NCI-H524 (cell line): Measurements from ENCODE around the gene ERN1.

Experiments used
- DNase-seq, 2 experiments: peaks; one replicate each; lab custom pipeline; 2025; lab: John Stamatoyannopoulos, UW

The ERN1 gene

GRCh38 chr17:64059756-64060155 is 70.2 kb downstream of the ERN1 start:
- no peak for DNase-seq

GRCh38 chr17:64058621-64059020 is 71.3 kb downstream of the ERN1 start:
- peak in 1 of 2 experiments; percentile 30 for DNase-seq

GRCh38 chr17:64057701-64058263 is 72.2 kb downstream of the ERN1 start:
- DNase-seq = no peak

- no peak for DNase-seq
Observed at GRCh38 chr17:64056269-64057005, 73.5 kb downstream of the ERN1 start.

- DNase-seq = no peak
Observed at GRCh38 chr17:64055183-64056142, 74.5 kb downstream of the ERN1 start.

- DNase-seq = no peak
Observed at GRCh38 chr17:64054304-64054703, 75.6 kb downstream of the ERN1 start.

GRCh38 chr17:64053101-64053500 is 76.8 kb downstream of the ERN1 start:
- no peak for DNase-seq

- no peak for DNase-seq
Observed at GRCh38 chr17:64051153-64051552, 78.8 kb downstream of the ERN1 start.

GRCh38 chr17:64048805-64049204 is 81.1 kb downstream of the ERN1 start:
- no peak for DNase-seq

- no peak for DNase-seq
Observed at GRCh38 chr17:64045176-64045575, 84.8 kb downstream of the ERN1 start.

- DNase-seq = no peak
Observed at GRCh38 chr17:64042700-64043485, 87.1 kb downstream of the ERN1 start.

- no peak for DNase-seq
Observed at GRCh38 chr17:64041912-64042311, 88.0 kb downstream of the ERN1 start.

GRCh38 chr17:64040206-64040605 is 89.7 kb downstream of the ERN1 start:
- no peak for DNase-seq

GRCh38 chr17:64039106-64039400 is 90.9 kb downstream of the ERN1 start:
- DNase-seq = no peak

GRCh38 chr17:64038331-64039105 is 91.4 kb downstream of the ERN1 start:
- DNase-seq = no peak

- no peak for DNase-seq
Observed at GRCh38 chr17:64037802-64038201, 92.1 kb downstream of the ERN1 start.

GRCh38 chr17:64037180-64037579 is 92.8 kb downstream of the ERN1 start:
- no peak for DNase-seq

- no peak for DNase-seq
Observed at GRCh38 chr17:64036198-64036922, 93.6 kb downstream of the ERN1 start.

GRCh38 chr17:64032081-64032480 is 97.9 kb downstream of the ERN1 start:
- no peak for DNase-seq

- DNase-seq = peak; percentile 54 to 65
Observed at GRCh38 chr17:64028874-64029464, 101.0 kb downstream of the ERN1 start.
